HG02938 (cell line): ENCODE measurements around the gene RBM6.
"Not testable (repeated sequence)": the region's sequence is repeated elsewhere in the genome, so short reads cannot be mapped to it uniquely, and the experiment has no call there.

Experiments
- ATAC-seq: cut with Tn5 transposase; IDR thresholded peaks from one replicate; pipeline ENCODE4 v1.9.1; 2021; ENCODE audit warnings: mild to moderate bottlenecking, moderate library complexity; ENCODE audit not compliant: unreplicated experiment

Gene RBM6

DNA sequence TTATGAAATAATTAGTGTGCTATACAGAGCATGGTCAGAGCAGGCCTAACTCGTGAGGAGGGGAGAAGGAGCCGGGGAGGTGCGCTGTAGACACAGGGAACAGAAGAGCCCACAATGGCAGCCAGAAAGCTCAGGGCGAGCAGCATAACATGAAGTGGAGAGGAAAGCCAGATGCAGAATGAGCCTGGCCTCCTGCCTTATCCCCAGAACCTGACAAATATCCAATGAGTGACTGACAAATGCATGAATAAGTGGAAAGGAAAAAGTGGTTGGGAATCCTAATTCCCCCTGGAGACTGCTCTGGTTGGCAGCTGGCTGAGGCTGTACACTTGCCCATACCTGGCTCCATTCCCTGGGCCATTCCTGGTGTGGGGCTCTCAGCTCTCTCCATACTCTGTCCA lies 27.1 kb upstream of the RBM6 start:
- ATAC-seq, result no peak

DNA sequence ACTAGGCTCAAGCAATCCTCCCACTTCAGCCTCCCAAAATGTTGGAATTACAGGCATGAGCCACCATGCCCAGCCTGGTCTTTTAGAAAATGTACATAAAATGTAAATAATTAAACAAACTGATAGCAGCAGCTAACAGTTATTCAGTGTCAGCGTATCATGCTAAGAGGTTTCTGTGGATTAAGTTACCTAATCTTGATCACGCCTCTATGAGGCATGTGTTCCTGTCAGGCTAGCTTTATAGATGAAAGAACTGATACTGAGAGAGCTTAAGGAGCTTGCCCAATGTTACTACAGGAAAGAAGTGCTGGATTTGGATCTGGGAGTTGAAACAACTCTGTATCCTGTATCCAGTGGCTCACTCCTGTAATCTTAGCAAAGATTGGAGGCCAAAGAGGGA lies 25.0 kb upstream of the RBM6 start:
- ATAC-seq, result no peak

DNA sequence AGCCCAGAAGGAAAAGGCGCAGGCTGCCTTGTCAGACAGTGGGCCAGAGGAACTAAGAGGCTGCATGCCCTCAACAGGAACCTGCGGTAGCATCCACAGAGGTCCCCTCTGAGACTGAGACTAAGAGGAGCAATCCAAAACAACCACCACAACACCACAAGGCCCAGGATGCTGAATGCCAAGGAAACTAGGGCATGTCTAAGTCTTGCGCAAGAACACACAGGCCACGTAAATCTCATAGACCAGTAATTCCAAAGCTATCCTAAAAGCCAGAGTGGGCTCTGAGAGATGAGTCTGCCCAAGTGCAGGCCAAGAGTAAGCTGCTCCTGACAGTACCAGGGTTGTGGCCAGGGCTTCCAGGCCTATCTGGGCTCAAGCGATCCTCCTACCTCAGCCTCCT lies 23.3 kb upstream of the RBM6 start:
- ATAC-seq, result no peak

DNA sequence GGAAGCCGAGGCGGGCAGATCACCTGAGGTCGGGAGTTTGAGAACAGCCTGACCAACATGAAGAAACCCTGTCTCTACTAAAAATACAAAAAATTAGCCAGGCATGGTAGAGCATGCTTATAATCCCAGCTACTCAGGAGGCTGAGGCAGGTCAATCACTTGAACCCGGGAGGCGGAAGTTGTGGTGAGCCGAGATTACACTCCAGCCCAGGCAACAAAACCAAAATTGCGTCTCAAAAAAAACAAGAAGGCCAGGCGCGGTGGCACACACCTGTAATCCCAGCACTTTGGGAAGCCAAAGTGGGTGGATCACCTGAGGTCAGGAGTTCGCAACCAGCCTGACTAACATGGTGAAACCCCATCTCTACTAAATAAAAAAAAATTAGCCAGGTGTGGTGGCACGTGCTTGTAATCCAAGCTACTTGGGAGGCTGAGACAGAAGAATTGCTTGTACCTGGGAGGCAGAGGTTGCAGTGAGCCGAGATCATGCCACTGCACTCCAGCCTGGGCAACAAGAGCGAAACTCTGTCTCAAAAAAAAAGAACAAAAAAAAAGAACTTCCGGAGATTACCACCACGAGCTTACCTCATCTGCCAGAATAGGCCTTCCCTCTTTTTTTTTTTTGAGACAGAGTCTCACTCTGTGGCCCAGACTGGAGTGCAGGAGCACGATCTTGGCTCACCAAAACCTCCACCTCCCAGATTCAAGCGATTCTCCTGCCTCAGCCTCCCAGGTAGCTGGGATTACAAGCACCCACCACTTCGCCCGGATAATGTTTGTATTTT lies 22.0 kb upstream of the RBM6 start:
- not testable (repeated sequence) for ATAC-seq

DNA sequence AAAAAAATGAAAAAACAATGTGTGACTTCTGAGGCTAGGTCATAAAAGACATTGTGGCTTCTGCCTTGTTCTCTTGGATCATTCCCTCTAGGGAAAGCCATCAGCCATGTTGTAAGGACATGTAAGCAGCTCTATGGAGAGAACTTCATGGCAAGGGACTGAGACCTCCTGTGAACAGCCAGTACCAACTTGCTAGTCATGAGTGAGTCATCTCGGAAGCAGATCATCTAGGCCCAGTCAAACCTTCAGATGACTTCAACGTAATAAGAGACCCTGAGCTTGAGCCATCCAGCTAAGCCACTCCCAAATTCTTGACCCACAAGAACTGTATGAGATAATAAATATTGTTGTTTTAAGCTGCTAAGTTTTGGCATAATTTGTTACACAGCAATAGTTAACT lies 15.3 kb upstream of the RBM6 start:
- ATAC-seq, result no peak

DNA sequence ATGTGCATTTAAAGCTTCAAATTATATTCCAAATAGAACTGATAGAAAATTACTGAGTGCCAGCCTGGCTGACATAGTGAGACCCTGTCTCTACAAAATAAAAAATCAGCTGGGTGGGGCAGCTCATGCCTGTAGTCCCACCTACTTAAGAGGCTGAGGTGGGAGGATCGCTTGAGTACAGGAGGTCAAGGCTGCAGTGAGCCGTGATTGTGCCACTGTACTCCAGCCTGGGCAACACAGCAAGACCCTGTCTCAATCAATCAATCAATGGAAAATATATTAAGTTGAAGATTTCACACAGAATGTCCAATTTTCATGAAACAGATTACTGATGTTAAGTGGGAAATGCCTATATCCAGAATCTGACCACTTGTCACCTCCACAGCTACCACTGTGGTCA lies 14.5 kb upstream of the RBM6 start:
- no peak for ATAC-seq

DNA sequence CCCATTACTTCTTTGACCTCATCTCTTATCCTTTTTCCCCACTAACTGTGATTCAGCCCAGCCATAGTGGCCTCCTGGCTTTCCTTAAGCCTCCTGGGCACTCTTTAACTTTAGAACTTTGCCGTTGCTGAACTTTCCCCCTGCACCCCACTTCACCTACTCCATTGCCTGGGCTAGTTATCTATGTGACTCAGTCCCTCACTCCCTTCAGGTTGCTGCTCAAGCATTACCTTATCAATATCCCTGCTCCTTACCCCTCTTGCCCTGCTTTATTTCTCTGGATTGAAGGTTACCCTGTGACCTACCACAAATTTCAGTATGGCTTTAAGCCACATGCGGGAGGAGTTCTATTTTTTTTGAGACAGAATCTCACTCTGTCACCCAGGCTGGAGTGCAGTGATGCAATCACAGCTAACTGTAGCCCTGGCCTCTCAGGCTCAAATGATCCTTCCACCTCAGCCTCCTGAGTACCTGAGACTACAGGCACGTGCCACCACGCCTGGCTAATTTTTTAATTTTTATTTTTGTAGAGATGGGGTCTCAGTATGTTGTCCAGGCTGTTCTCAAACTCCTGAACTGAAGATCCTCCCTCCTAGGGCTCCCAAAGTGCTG lies 13.7 kb upstream of the RBM6 start:
- ATAC-seq, result no peak

DNA sequence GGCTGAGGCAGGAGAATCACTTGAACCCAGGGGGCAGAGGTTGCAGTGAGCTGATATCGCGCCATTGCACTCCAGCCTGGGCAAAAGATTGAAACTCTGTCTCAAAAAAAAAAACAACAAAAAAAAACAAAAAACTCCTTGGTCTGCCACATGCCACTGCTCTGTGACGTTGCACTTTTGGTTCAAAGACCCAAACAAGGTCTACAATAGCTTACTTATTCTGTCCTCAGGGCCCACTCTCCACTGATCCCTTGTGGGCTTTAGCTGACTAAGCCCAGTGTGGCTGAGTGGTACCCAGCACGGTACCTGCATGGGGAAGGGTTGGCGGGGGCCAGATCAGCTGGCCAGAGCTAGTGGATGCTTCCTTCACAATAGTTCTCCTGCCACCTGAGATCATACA lies 12.2 kb upstream of the RBM6 start:
- ATAC-seq, result no peak

DNA sequence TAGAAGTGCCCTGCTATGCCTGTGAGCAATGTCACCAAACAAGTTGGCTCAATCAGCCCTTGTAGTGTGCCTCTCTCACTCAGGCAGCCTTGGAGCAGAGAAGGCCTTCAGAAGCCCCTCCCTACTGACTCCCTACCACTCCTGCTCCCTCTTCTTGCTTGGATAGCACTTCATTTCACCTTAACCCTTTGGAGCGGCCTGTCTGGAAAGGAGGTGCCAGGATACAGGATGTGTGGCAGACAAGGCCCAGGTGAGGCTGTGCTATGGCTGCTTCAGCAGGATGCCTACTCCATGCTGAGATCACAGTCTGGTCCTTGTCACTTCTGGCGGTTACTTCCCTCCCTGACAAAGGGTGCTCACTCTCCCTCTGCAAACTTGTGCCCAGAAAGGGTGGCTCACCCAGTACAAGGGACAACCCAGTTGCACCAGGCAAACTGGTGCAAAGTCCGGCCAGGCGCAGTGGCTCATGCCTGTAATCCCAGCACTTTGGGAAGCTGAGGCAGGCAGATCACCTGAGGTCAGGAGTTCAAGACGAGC lies 11.4 kb upstream of the RBM6 start:
- no peak for ATAC-seq

DNA sequence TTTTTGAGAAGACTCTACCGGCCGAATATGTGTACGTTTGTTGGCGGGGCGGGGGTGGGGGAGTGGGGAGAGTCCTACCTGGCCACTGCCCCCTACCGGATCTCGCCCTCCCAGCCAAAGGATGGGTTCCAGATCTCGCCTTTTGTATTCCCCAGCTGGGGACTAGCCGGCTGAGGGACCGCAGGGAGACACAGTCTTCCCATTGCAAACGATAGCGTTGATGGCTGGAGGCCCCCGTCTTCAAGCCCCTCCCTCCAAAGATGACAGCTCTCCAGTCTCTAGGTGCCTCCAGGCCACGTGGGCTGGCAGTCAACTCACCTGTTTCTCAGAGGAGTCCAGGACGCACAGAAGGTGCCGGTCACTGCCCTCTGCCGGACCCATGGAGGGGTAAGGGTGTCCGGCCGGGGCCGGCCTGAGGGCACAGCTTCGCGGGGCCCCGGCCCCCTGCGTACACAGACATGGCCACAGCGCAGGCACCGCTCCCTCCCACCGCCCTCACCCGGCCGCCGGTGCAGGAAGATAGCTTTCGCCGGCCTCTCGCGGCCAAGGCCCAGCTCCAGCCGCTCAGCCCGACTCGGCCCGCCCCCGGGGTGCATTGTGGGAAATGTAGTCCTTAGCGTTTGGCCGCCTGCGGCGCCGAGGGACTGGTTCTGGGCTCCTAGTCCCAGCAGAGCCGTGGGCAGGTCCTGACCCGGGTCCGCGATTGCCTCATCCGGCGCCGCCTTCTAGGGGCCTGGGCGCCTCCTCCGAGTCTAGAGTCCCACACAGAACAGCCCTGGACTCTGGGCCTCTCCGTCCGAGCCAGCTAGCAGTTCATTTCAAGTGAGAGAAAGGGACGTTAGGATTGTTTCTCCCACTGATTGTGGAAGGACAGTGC lies 10.4 kb upstream of the RBM6 start, which contains the start of gene MON1A:
Gene MON1A (minus strand): TSS at position 521 of the 877 bp plus-strand sequence. CDS start 16,465 bp downstream, outside the sequence.
- ATAC-seq, result peak; percentile 89

DNA sequence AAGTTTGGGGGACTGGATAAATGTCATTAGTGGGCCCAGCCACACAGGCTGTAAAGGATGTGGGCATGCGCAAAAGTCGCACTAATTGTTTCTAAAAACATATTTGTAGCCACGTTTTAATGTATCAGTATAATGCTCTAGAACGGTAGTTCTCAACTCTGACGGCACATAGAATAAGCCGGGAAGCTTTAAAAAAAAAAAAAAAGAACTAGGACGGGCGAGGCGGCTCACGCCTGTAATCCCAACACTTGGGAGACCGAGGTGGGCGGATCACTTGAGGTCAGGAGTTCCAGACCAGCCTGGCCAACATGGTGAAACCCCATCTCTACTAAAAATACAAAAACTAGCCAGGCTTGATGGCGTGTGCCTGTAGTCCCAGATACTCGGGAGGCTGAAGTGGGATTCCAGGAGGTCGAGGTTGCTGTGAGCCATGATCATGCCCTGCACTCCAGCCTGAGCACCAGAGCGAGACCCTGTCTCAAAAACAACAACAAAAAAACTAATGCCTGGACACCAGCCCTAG lies 9.7 kb upstream of the RBM6 start:
- no peak for ATAC-seq

DNA sequence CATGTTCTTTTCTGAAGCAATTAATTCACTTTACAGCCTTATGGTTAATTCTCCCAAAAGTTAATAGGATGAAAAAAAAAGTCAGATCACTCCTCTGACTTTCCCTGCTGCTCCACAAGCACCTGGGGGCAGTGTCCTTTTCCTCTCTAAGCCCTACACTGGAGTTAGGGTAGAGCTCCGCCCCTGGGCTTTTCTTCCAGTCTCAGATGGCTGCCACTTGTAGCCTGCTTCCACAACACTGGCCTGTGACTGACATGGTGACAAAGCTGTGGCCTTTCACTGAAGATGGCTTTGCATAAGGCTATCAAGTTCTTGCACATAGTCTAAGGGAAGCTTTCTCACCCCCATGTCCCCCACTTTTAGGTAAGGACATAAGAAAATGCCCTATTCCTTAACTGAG lies 9.0 kb upstream of the RBM6 start:
- ATAC-seq, result no peak

DNA sequence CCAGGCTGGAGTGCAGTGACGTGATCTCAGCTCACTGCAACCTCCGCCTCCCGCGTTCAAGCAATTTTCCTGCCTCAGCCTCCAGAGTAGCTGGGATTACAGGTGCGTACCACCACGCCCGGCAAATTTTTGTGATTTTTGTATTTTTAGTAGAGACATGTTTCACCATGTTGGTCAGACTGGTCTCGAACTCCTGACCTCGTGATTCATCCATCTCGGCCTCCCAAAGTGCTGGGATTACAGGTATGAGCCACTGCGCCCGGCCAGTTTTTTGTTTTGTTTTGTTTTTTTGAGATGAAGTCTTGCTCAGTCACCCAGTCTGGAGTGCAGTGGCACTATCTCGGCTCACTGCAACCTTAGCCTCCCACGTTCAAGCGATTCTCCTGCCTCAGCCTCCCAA lies 7.7 kb upstream of the RBM6 start:
- ATAC-seq, result not testable (repeated sequence)

DNA sequence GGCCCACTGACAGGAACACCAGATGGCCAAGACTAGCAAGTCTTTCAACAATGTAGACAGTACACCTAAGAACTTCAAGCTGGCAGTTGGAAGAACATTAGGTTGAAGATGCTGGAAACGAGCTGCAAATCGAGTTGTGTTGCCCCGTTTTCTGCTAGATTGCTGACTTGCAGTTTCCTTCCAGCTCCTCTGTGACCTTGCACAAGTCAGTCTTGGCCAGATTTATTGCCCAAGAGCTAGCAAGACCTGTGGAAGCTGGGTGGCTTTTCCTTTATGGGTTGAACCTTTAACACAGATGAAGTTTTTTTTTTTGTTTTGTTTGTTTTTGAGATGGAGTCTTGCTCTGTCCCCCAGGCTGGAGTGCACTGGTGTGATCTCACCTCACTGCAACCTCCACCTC lies 2.9 kb upstream of the RBM6 start:
- ATAC-seq, result no peak

DNA sequence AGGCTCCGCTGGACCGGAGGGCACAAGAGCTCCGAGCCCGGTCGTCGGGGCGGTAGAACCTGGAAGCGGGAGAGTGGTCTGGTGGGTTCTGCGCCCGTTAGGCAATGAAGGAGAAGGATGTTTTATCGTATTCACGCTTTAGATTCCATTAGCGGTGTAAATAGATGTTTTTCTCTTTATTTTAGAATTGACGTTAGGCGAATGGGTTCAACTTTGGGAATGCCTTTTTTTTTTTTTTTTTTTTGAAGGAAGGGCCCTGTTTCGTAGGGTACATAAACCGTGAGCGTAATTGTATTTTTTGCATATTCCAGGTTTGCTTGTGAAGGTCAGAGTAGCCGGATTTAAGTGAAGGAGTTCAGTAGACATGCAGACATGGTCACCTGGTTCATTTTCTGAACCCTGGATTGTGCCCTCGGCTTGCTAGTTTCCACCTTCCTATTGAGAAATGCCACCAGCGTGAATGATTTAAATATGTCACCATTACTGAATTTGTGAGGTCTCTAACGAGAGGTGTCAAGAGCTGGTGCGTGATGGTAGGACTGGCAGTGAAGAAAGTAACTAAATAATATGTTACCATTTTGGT lies 808 bp downstream of the RBM6 start:
- ATAC-seq, result no peak

DNA sequence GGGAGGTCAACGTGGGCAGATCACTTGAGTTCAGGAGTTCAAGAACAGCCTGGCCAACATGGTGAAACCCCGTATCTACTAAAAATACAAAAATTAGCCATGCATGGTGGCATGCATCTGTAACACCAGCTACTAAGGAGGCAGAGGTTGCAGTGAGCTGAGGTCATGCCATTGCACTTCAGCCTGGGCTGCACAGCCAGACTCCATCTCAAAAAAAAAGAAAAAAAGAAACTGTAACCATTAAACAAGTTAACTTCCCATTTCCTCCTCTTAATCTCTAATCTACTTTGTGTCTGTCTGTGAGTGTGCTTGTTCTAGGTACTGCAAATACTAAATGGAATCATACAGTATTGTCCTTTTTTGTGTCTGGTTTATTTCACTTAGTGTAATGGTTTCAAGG lies 2.7 kb downstream of the RBM6 start:
- no peak for ATAC-seq

DNA sequence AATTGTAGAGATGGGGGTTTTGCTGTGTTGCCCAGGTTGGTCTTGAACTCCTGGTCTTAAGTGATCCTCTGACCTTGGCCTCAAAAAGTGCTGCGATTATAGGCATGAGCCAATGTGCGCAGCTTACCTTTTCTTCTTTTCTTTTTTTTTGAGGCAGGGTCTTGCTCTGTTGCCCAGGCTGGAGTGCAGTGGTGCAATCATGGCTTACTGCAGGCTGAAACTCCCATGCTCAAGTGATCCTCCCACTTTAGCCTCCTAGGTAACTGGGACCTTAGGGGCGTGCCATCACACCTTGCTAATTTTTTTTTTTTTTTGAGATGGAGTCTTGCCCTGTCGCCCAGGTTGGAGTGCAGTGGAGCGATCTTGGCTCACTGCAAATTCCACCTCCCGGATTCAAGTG lies 13.0 kb downstream of the RBM6 start:
- ATAC-seq, result no peak

DNA sequence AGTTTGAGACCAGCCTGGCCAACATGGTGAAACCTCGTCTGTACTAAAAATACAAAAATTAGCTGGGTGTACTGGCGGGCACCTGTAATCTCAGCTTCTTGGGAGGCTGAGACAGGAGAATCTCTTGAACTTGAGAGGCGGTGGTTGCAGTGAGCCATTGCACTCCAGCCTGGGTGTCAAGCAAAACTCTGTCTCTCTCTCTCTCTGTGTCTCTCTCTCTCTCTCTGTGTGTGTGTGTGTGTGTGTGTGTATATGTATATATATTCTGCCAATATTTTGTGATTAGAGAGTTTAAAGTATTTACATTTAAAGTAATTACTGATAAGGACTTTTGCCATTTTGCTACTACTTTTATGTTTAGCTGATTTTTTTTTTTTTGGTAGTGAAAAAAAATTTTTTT lies 15.7 kb downstream of the RBM6 start:
- ATAC-seq, result no peak

DNA sequence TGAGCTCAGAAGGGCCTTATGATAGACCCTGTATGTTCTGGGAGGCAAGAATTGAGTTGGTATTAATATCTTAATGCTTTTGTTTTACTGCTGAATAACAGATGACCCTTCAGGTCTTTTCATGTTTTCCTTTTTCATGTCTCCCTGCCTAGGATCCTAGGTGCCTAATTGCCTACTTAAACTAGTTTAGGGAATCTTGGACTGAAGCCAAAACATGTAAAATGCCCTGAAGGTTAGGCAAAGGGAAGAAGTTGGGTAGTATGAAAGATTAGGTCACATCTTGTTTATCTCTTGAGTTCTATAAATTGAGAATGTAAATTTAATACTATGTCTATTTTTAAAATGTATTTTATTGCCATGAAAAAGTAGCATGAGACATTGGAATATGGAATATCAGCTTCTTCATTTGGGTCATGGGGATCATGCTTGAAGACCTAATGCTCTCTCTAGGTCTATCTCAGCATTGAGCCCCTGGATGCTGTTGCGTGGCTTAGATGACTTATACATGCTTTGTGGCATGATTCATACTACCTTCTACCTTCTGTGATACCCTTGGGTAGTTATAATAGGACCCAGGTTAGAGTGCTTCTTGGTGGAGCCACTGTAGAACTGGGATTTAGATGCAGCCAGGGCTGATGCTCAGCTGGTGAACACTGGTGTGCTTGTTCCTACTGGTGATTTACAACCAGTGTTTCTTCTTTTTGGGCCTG lies 26.4 kb downstream of the RBM6 start:
- no peak for ATAC-seq

DNA sequence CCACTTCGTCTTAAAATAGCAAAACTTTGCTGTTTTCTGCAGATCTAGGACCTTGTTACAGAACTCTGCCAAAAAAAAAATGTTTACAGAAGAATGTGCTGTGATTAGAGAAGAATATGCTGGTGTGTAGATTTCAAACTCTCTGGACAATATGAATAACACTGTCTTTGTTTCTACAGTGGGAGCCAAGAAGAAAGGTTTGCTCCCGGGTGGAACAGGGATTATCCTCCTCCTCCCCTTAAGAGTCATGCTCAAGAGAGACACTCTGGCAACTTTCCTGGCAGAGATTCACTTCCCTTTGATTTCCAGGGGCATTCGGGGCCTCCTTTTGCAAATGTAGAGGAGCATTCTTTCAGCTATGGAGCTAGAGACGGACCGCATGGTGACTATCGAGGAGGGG lies 27.3 kb downstream of the RBM6 start:
- ATAC-seq, result no peak
